HepG2 (cell line): ENCODE results near the gene ENC1. TPM values are rescaled to one million over a fixed set of nuclear protein-coding genes. Genes with fewer than 3 reads are reported as not detected.

Source experiments
- DZIP1 ChIP-seq: sonication (generic); formaldehyde crosslinking; IDR thresholded peaks from 2 replicates; pipeline ENCODE4 v1.5.0; 2020; ENCODE audit warnings: mild to moderate bottlenecking, missing genetic modification reagents
- FOXA3 ChIP-seq: IDR thresholded peaks from 2 replicates; pipeline ENCODE4 v1.6.1; 2016; ENCODE audit warnings: missing genetic modification reagents, missing compliant biosample characterization
- HDAC1 ChIP-seq: sonication (generic); formaldehyde crosslinking; IDR thresholded peaks from 2 replicates; pipeline ENCODE4 v1.5.1; 2020; ENCODE audit warnings: mild to moderate bottlenecking, missing genetic modification reagents
- HMGA1 ChIP-seq: sonication (generic); formaldehyde crosslinking; conservative IDR thresholded peaks from 2 replicates; pipeline ENCODE4 v1.4.0; 2020; ENCODE audit warnings: missing genetic modification reagents
- IKZF1 ChIP-seq: fragments of 450-650 bp; IDR thresholded peaks from 2 replicates; pipeline ENCODE4 v1.7.1; 2016
- KDM4B ChIP-seq: sonication (generic); formaldehyde crosslinking; IDR thresholded peaks from 2 replicates; pipeline ENCODE4 v1.4.0; 2020; ENCODE audit warnings: missing genetic modification reagents
- MED8 ChIP-seq: sonication (generic); formaldehyde crosslinking; IDR thresholded peaks from 2 replicates; pipeline ENCODE4 v1.8.1; 2023; ENCODE audit warnings: mild to moderate bottlenecking, missing genetic modification reagents; ENCODE audit not compliant: insufficient replicate concordance
- MTERF4 ChIP-seq: sonication (generic); formaldehyde crosslinking; IDR thresholded peaks from 2 replicates; pipeline ENCODE4 v1.8.0; 2023; ENCODE audit warnings: mild to moderate bottlenecking, missing genetic modification reagents
- MZF1 ChIP-seq: sonication (generic); formaldehyde crosslinking; IDR thresholded peaks from 2 replicates; pipeline ENCODE4 v1.8.1; 2023; ENCODE audit warnings: mild to moderate bottlenecking, missing genetic modification reagents, borderline replicate concordance
- POGK ChIP-seq: sonication (generic); formaldehyde crosslinking; conservative IDR thresholded peaks from 2 replicates; pipeline ENCODE4 v1.8.0; 2022; ENCODE audit warnings: mild to moderate bottlenecking, moderate library complexity, missing genetic modification reagents
- RBAK ChIP-seq: sonication (generic); formaldehyde crosslinking; IDR thresholded peaks from 2 replicates; pipeline ENCODE4 v1.5.1; 2020; ENCODE audit warnings: mild to moderate bottlenecking, missing genetic modification reagents
- SKI ChIP-seq: fragments of 450-650 bp; IDR thresholded peaks from one replicate; pipeline ENCODE4 v1.6.1; 2018; ENCODE audit warnings: mild to moderate bottlenecking; ENCODE audit not compliant: partially characterized antibody
- SP140L ChIP-seq: sonication (generic); formaldehyde crosslinking; IDR thresholded peaks from 2 replicates; pipeline ENCODE4 v1.4.0; 2020; ENCODE audit warnings: missing genetic modification reagents, borderline replicate concordance
- TFDP2 ChIP-seq: sonication (generic); formaldehyde crosslinking; IDR thresholded peaks from 2 replicates; pipeline ENCODE4 v1.4.0; 2020; ENCODE audit warnings: missing genetic modification reagents
- ZBTB10 ChIP-seq: sonication (generic); formaldehyde crosslinking; IDR thresholded peaks from 2 replicates; pipeline ENCODE4 v1.4.0; 2020; ENCODE audit warnings: missing genetic modification reagents, borderline replicate concordance
- ZNF136 ChIP-seq: sonication (generic); formaldehyde crosslinking; IDR thresholded peaks from 2 replicates; pipeline ENCODE4 v1.8.1; 2022; ENCODE audit warnings: low read depth, mild to moderate bottlenecking, moderate library complexity, missing genetic modification reagents
- ZNF567 ChIP-seq: sonication (generic); formaldehyde crosslinking; IDR thresholded peaks from 2 replicates; pipeline ENCODE4 v1.8.1; 2023; ENCODE audit warnings: mild to moderate bottlenecking, missing genetic modification reagents, borderline replicate concordance
- ZNF788 ChIP-seq: sonication (generic); formaldehyde crosslinking; IDR thresholded peaks from 2 replicates; pipeline ENCODE4 v1.5.0; 2020; ENCODE audit warnings: mild to moderate bottlenecking, missing genetic modification reagents, borderline replicate concordance
- polyA plus RNA-seq, 8 experiments: library from polyadenylated mRNA; depleted of rRNA in 3 of 8; stranded (reverse) in 7 of 8; unstranded in 1 of 8; fragments of >200 nt; fragmentation: Illumina TruSeq in 4 of 8; extraction: Trizol in 4 of 8; gene quantifications; 2 replicates each; pipeline versions ENCODE4 v1.2.1 to v1.2.3, GENCODE V29; 2011 to 2016; ENCODE audit warnings: low read depth in 4 of 8, missing spikeins in 1 of 8, mixed read lengths in 1 of 8; ENCODE audit not compliant: insufficient read depth in 1 of 8
- total RNA-seq, 5 experiments: library from RNA; depleted of rRNA; stranded (reverse); fragments of >200 nt; fragmentation: Illumina TruSeq; extraction: Trizol; gene quantifications; 2 replicates each; pipeline ENCODE4 v1.2.3, GENCODE V29; 2016; ENCODE audit warnings: low read depth in 1 of 5

Gene ENC1
- total and polyA plus RNA-seq, 2 of the 13 experiments (the other 11 are each of a cell fraction or from before 2014, with no cell fraction given) = 63.8 to 64.4 TPM

- TF ChIP-seq ZBTB10 (CRISPR knock-in tag) (peak; percentile 94), DZIP1 (CRISPR knock-in tag) (no peak), KDM4B (CRISPR knock-in tag) (peak; percentile 34; the same call in 1 of the 2 replicates), SKI (peak; percentile 50), ZNF788 (no peak), MED8 (CRISPR knock-in tag) (peak; percentile 50), ZNF567 (CRISPR knock-in tag) (peak; percentile 80; the same call in 1 of the 2 replicates), SP140L (CRISPR knock-in tag) (no peak), HDAC1 (CRISPR knock-in tag) (peak; percentile 13), POGK (CRISPR knock-in tag) (0 out of 2 replicates have a peak, but pooled peaks have one; percentile 38), RBAK (CRISPR knock-in tag) (no peak), ZNF136 (no peak), MZF1 (CRISPR knock-in tag) (0 out of 2 replicates have a peak, but pooled peaks have one; percentile 67), IKZF1 (no peak), MTERF4 (0 out of 2 replicates have a peak, but pooled peaks have one; percentile 4), FOXA3 (CRISPR knock-in tag) (peak; percentile 23; the same call in 1 of the 2 replicates), HMGA1 (no peak), TFDP2 (CRISPR knock-in tag) (peak; percentile 73)
Observed at GRCh38 chr5:74640954-74641734, 616 bp upstream of the ENC1 start (continued).
